Measurements from ENCODE around the gene PSMD14.

The PSMD14 gene

DNA sequence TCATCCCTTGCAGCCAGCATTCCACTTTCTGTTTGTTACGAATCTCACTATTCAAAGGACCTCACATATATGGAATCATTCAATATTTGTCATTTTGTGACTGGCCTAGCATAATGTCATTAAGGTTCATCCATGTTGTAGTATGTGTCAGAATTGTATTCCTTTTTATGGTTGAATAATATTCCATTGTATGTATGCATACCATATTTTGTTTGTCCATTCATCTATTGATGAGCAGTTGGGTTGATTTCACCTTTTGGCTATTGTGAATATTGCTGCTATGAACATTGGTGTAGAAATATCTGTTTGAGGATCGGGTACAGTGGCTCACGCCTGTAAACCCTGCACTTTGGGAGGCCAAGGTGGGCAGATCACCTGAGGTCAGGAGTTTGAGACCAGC is 35.0 kb downstream of the PSMD14 start:
- FAIRE-seq (no peak), DNase-seq (ENCODE audit: insufficient read length, low spot score) (no peak)
- no peak for TF ChIP-seq CTCF (IDR thresholded peaks at IDR 0.05; ENCODE audit: insufficient read depth, missing control alignments)

- no peak for DNase-seq (ENCODE audit: insufficient read length, low spot score)
- TF ChIP-seq CTCF (IDR thresholded peaks at IDR 0.05; ENCODE audit: insufficient read depth, missing control alignments), result no peak
- FAIRE-seq, result no peak
Observed at GRCh38 chr2:161344692-161345091, 36.5 kb downstream of the PSMD14 start.

- no peak for DNase-seq (ENCODE audit: insufficient read length, low spot score)
- no peak for TF ChIP-seq CTCF (IDR thresholded peaks at IDR 0.05; ENCODE audit: insufficient read depth, missing control alignments)
- no peak for FAIRE-seq
Observed at GRCh38 chr2:161351678-161352077, 43.5 kb downstream of the PSMD14 start.

GRCh38 chr2:161352719-161353118 is 44.5 kb downstream of the PSMD14 start:
- FAIRE-seq (peak; percentile 77), DNase-seq (ENCODE audit: insufficient read length, low spot score) (no peak)
- no peak for TF ChIP-seq CTCF (IDR thresholded peaks at IDR 0.05; ENCODE audit: insufficient read depth, missing control alignments)

DNA sequence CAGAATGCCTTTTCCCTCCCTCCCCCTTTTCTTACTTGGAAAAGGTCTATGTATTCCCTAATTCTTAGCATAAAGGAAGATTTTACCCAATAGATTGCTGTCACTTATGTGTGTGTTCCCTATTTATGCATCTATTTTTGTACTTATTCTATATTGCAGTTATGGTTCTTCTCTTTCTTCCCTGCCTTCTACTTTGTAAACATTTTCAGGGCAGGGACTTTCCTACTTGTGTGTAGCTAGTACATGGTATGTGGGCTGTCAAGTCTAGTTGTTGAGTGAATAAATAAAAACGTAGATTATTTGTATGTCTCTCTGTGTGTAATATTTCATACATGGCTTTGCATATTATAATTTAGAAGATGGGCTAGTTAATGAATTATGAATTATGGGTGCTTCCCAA is 45.3 kb downstream of the PSMD14 start:
- FAIRE-seq (peak; percentile 46), DNase-seq (ENCODE audit: insufficient read length, low spot score) (no peak)
- TF ChIP-seq CTCF (IDR thresholded peaks at IDR 0.05; ENCODE audit: insufficient read depth, missing control alignments), result no peak

DNA sequence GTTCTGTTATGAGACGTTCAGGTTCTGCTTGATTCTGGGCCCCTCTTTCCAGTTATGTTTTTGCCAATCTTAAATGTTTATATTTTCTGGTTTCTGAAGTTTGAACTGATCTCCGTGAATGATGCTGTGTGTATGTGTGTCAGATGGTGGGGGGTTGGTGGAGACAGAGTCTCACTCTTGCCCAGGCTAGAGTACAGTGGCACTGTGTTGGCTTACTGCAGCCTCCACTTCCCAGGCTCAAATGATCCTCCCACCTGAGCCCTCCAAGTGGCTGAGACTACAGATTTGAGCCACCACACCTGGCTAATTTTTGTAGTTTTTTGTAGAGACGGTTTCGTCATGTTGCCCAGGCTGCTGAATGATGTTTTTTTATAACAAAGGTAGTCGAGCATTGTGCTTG is 45.9 kb downstream of the PSMD14 start:
- DNase-seq (ENCODE audit: insufficient read length, low spot score), result no peak
- no peak for TF ChIP-seq CTCF (IDR thresholded peaks at IDR 0.05; ENCODE audit: insufficient read depth, missing control alignments)
- no peak for FAIRE-seq

GRCh38 chr2:161355106-161355505 is 46.9 kb downstream of the PSMD14 start:
- no peak for TF ChIP-seq CTCF (IDR thresholded peaks at IDR 0.05; ENCODE audit: insufficient read depth, missing control alignments)
- DNase-seq (ENCODE audit: insufficient read length, low spot score) (no peak), FAIRE-seq (no peak)
